Measurements from ENCODE around the gene CFAP221. TPM values are rescaled to one million over a fixed set of nuclear protein-coding genes. Genes with fewer than 3 reads are reported as not detected.

Gene CFAP221
- total RNA-seq, 3 donors from 2014 or later (not counting 1 experiment from before 2014, with no cell fraction given): not detected

GRCh38 chr2:119649364-119649917 lies 105.2 kb downstream of the CFAP221 start:
- Mint-ChIP-seq H3K27ac (no peak overlapping the region), H3K36me3 (no peaks in the 10 kb centered on the region), H3K4me3 (no peak overlapping the region), H3K9me3 (no peaks in the 10 kb centered on the region), H3K27me3 (ENCODE audit: low read depth in 2 of 2) (peaks cover 21 to 45% of the 10 kb centered on the region in 2 donors), H3K4me1 (no peaks in the 10 kb centered on the region)
- TF ChIP-seq CTCF (IDR thresholded peaks at IDR 0.05): no peak
- Histone ChIP-seq H3K27me3 (ENCODE audit: control insufficient read depth, insufficient read depth, low read length) (peaks cover 6% of the 10 kb centered on the region), H3K4me3 (ENCODE audit: low read length) (no peak overlapping the region), H3K9me3 (ENCODE audit: control insufficient read depth, insufficient read depth, low read length) (peaks cover 5% of the 10 kb centered on the region), H3K27ac (ENCODE audit: low read length) (no peak overlapping the region), H3K4me1 (ENCODE audit: control insufficient read depth, insufficient read depth, low read length) (no peaks in the 10 kb centered on the region), H3K36me3 (ENCODE audit: control insufficient read depth, insufficient read depth, low read length) (no peaks in the 10 kb centered on the region)
- DNase-seq (no peak), ATAC-seq (no peak)
- intact Hi-C loops (cut with micrococcal nuclease): loop anchor here (10.0 kb wide), 1 partner anchor 665 kb away; no protein-coding TSS in a partner anchor
- WGBS (ENCODE audit: insufficient coverage): 84% methylated on average over 5 of the region's 5 CpGs

- ATAC-seq: no peak
- H3K9me3 Mint-ChIP-seq: no peaks in the 10 kb centered on the region
- 95% methylated on average over 1 of the region's 3 CpGs for WGBS (ENCODE audit: insufficient coverage)
- H3K27ac Mint-ChIP-seq: no peak overlapping the region
- H3K36me3 Mint-ChIP-seq: no peaks in the 10 kb centered on the region
- no peaks in the 10 kb centered on the region for H3K4me1 ChIP-seq (ENCODE audit: control insufficient read depth, insufficient read depth, low read length)
- no peak for DNase-seq
- intact Hi-C loops (cut with micrococcal nuclease): no loop called here
- peaks cover 5% of the 10 kb centered on the region for H3K9me3 ChIP-seq (ENCODE audit: control insufficient read depth, insufficient read depth, low read length)
- peaks cover 26 to 51% of the 10 kb centered on the region in 2 donors for H3K27me3 Mint-ChIP-seq (ENCODE audit: low read depth in 2 of 2)
- H3K36me3 ChIP-seq (ENCODE audit: control insufficient read depth, insufficient read depth, low read length): no peaks in the 10 kb centered on the region
- H3K27ac ChIP-seq (ENCODE audit: low read length): no peak overlapping the region
- H3K4me1 Mint-ChIP-seq: no peaks in the 10 kb centered on the region
- no peak overlapping the region for H3K4me3 ChIP-seq (ENCODE audit: low read length)
- H3K4me3 Mint-ChIP-seq: no peak overlapping the region
- no peak for TF ChIP-seq CTCF (IDR thresholded peaks at IDR 0.05)
- H3K27me3 ChIP-seq (ENCODE audit: control insufficient read depth, insufficient read depth, low read length): peaks cover 6% of the 10 kb centered on the region
These were observed 106.0 kb downstream of the CFAP221 start for GRCh38 chr2:119650206-119650605.

GRCh38 chr2:119650846-119651370 lies 106.7 kb downstream of the CFAP221 start:
- no peak overlapping the region for H3K4me3 ChIP-seq (ENCODE audit: low read length)
- DNase-seq: no peak
- WGBS (ENCODE audit: insufficient coverage): 100% methylated on average over 1 of the region's 2 CpGs
- no peaks in the 10 kb centered on the region for H3K36me3 Mint-ChIP-seq
- H3K27me3 Mint-ChIP-seq (ENCODE audit: low read depth in 2 of 2): peaks cover 23 to 51% of the 10 kb centered on the region in 2 donors
- H3K27ac ChIP-seq (ENCODE audit: low read length): no peak overlapping the region
- no peaks in the 10 kb centered on the region for H3K36me3 ChIP-seq (ENCODE audit: control insufficient read depth, insufficient read depth, low read length)
- intact Hi-C loops (cut with micrococcal nuclease): no loop called here
- H3K4me3 Mint-ChIP-seq: no peak overlapping the region
- peaks cover 6% of the 10 kb centered on the region for H3K27me3 ChIP-seq (ENCODE audit: control insufficient read depth, insufficient read depth, low read length)
- no peaks in the 10 kb centered on the region for H3K4me1 Mint-ChIP-seq
- TF ChIP-seq CTCF (IDR thresholded peaks at IDR 0.05): no peak
- no peaks in the 10 kb centered on the region for H3K4me1 ChIP-seq (ENCODE audit: control insufficient read depth, insufficient read depth, low read length)
- no peaks in the 10 kb centered on the region for H3K9me3 Mint-ChIP-seq
- no peak overlapping the region for H3K27ac Mint-ChIP-seq
- ATAC-seq: no peak
- H3K9me3 ChIP-seq (ENCODE audit: control insufficient read depth, insufficient read depth, low read length): peaks cover 5% of the 10 kb centered on the region

All from natural killer cell (primary cell).